IPS DF 4.7 (cell line): ENCODE results near the gene C1QTNF1.

Experiments
- DNase-seq: peaks from one replicate; pipeline ENCODE4 v3.0.0-alpha.2; 2013; ENCODE audit warnings: low spot score; ENCODE audit errors: extremely low read depth

C1QTNF1 gene

GRCh38 chr17:79039171-79039570 lies 15.2 kb downstream of the C1QTNF1 start:
- no peak for DNase-seq

- no peak for DNase-seq
Observed at GRCh38 chr17:79039886-79040285, 15.9 kb downstream of the C1QTNF1 start.

GRCh38 chr17:79041041-79041570 lies 17.1 kb downstream of the C1QTNF1 start:
- DNase-seq, result no peak

GRCh38 chr17:79041723-79042420 lies 17.9 kb downstream of the C1QTNF1 start:
- no peak for DNase-seq

GRCh38 chr17:79042421-79043190 lies 18.6 kb downstream of the C1QTNF1 start:
- no peak for DNase-seq

GRCh38 chr17:79043191-79043930 lies 19.4 kb downstream of the C1QTNF1 start:
- DNase-seq, result no peak

GRCh38 chr17:79043931-79044320 lies 20.0 kb downstream of the C1QTNF1 start:
- DNase-seq, result no peak

GRCh38 chr17:79044462-79044861 lies 20.5 kb downstream of the C1QTNF1 start:
- no peak for DNase-seq

- no peak for DNase-seq
Observed at GRCh38 chr17:79045001-79045729, 21.2 kb downstream of the C1QTNF1 start.

GRCh38 chr17:79045842-79046196 lies 21.9 kb downstream of the C1QTNF1 start:
- no peak for DNase-seq

GRCh38 chr17:79046197-79046915 lies 22.4 kb downstream of the C1QTNF1 start:
- no peak for DNase-seq

GRCh38 chr17:79046916-79047280 lies 22.9 kb downstream of the C1QTNF1 start:
- no peak for DNase-seq

GRCh38 chr17:79047291-79047920 lies 23.4 kb downstream of the C1QTNF1 start:
- no peak for DNase-seq

- no peak for DNase-seq
Observed at GRCh38 chr17:79047923-79048825, 24.2 kb downstream of the C1QTNF1 start.

GRCh38 chr17:79048826-79049755 lies 25.1 kb downstream of the C1QTNF1 start:
- DNase-seq, result no peak

GRCh38 chr17:79049821-79050220 lies 25.9 kb downstream of the C1QTNF1 start:
- no peak for DNase-seq

GRCh38 chr17:79050551-79050950 lies 26.6 kb downstream of the C1QTNF1 start:
- no peak for DNase-seq

- DNase-seq, result no peak
Observed at GRCh38 chr17:79051306-79051705, 27.3 kb downstream of the C1QTNF1 start.
